Activated CD8-positive, alpha-beta T cell treated with anti-CD3 and anti-CD28 coated beads for 36 hours (primary cell): ENCODE measurements around the gene KRT32. TPM values are rescaled to one million over a fixed set of nuclear protein-coding genes. Genes with fewer than 3 reads are reported as not detected.

Experiments used
- ATAC-seq: fragments of 200-7000 bp; cut with Tn5 transposase; one replicate; pipeline ENCODE4 v1.10.0; 2021; ENCODE audit warnings: mild to moderate bottlenecking, moderate library complexity
- CTCF ChIA-PET: fragments of 350-600 bp; sonication (Branson Sonifier 250); formaldehyde crosslinking; loops from one replicate; lab custom pipeline; 2021; ENCODE audit warnings: antibody characterized with exemption; lab: Charles Lee
- POLR2A ChIA-PET: fragments of 350-600 bp; sonication (Branson Sonifier 250); formaldehyde crosslinking; loops from one replicate; lab custom pipeline; 2021; ENCODE audit warnings: antibody characterized with exemption; lab: Charles Lee
- DNase-seq: peaks from one replicate; pipeline ENCODE4 v3.0.0-alpha.2; 2020
- H3K27ac Mint-ChIP-seq: one replicate; pipeline ENCODE4 v1.8.0; 2021; ENCODE audit warnings: mild to moderate bottlenecking, mixed read lengths
- H3K27me3 Mint-ChIP-seq: one replicate; pipeline ENCODE4 v1.8.0; 2021; ENCODE audit warnings: mixed read lengths
- H3K36me3 Mint-ChIP-seq: one replicate; pipeline ENCODE4 v1.8.0; 2021; ENCODE audit warnings: low read depth, mixed read lengths
- H3K4me1 Mint-ChIP-seq: one replicate; pipeline ENCODE4 v1.8.0; 2021; ENCODE audit warnings: low read depth, mixed read lengths
- H3K4me3 Mint-ChIP-seq: one replicate; pipeline ENCODE4 v1.8.0; 2021; ENCODE audit warnings: mild to moderate bottlenecking, moderate library complexity, mixed read lengths
- H3K9me3 Mint-ChIP-seq: one replicate; pipeline ENCODE4 v1.8.0; 2021; ENCODE audit warnings: mixed read lengths
- CTCF ChIP-seq: fragments of 200-600 bp; IDR thresholded peaks from one replicate; pipeline ENCODE4 v1.8.0; 2022; ENCODE audit warnings: antibody characterized with exemption, mild to moderate bottlenecking
- intact Hi-C: fragments of 100-400 bp; cut with micrococcal nuclease; formaldehyde crosslinking; loops from one replicate; pipeline ENCODE4 v1.10.0; 2022
- total RNA-seq, 2 experiments: library from RNA; stranded (reverse); gene quantifications; one replicate each; pipeline ENCODE4 v1.2.3, GENCODE V29; 2021

The KRT32 gene
- total RNA-seq, 2 experiments from 2014 or later = not detected

DNA sequence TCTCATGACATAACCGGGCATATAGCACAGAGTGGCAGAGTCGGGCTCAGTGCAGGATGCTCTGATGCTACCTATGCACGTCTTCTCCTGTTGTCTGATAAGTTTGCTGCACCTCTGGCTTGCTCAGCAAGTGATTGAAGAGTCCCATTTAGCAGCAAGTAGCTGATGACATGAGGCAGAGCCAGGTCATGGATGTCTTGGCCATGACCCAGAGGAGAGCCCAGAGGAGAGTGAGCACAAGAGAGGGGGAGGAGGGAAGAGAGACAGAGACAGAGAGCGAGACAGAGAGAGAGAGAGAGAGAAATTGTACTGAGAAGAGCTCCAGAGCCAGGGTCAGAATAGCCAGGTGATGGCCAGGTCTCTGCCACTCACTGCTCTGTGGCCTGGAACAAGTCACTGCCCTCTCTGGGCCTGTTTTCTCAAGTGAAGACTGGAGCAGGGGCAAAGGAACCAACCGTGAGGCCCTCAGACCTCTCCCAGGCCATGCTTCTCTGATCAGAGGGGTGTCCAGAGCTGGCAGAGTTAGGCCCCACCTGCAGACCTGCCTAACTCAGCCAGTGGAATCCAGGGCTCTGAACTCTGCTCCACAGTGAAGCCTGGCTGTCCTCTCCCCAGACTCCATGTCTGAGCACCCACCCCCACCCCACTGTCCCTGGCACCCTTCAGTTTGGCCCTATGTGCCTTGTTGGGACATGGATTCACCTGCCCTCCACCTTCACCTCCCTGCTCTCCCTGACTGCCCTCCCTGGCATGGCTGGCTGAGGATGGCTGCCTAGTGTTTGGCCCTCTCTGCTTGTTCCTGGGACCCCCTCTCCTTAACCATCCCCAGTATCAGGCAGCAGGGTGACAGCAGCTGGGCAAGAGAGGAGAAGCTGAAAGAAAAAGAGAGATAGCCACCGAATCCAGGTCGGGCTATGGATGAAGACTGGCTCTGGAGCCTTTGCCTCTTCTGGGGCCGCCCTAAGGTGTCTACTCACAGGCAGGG lies 18.0 kb upstream of the KRT32 start:
- ATAC-seq (no peak), DNase-seq (no peak)
- Mint-ChIP-seq H3K27me3 (peaks cover 2% of the 10 kb centered on the region), H3K4me1 (peaks cover 2% of the 10 kb centered on the region), H3K36me3 (no peaks in the 10 kb centered on the region), H3K4me3 (no peak overlapping the region), H3K27ac (no peak overlapping the region), H3K9me3 (no peaks in the 10 kb centered on the region)
- POLR2A ChIA-PET = interaction anchor here (0.7 to 1.3 kb wide), 2 partner anchors 10 to 64 kb away, joined by 3 to 4 read pairs; no protein-coding TSS in a partner anchor
- CTCF ChIA-PET = interaction anchor here (0.6 to 1.8 kb wide), 6 partner anchors 47 to 601 kb away, joined by 3 to 4 read pairs (median 3); no protein-coding TSS in a partner anchor
- intact Hi-C loops = no loop called here
- no peak for TF ChIP-seq CTCF

DNA sequence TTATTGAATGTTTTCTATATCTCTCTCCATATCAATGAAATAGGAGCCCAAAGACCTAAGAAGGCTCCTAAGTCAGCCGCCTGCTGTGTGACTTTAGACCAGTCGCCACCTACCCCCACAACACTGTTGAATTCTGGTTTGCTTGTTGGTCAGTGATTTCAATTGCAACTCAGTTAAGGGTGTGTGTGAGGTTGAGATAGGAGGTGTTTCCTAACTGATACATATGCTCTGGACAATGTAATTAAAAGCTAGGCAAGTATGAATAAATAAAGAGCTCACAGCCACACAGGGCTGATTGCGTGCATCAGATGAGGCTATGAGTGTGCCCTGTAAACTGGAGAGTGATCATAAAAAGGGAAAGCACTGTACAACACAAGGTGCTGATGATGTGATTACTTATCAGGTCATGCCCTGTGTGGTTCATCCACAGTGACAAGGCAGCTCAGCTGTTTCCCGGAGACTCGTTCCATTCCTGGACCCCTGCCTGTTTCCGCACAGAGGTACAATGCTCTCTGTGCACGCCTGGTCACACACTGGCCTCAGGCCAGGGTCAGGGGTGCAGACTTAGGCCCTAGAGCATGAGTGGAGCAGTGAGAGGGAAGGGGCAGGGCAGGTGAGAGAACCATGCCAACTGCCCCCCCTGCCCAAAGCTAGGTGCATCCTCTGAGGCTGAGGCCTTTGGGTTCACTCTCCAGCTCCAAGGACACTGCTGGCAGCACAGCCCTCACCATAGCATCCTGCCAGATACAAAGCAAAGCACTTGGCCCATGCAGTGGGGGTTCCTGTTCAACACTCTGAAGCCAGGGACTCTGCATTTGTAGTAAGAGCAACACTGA lies 17.0 kb upstream of the KRT32 start:
- H3K36me3 Mint-ChIP-seq = no peaks in the 10 kb centered on the region
- H3K4me3 Mint-ChIP-seq = no peak overlapping the region
- DNase-seq = no peak
- POLR2A ChIA-PET = interaction anchor here (1.3 kb wide), 1 partner anchor 11 kb away, joined by 4 read pairs; no protein-coding TSS in a partner anchor
- TF ChIP-seq CTCF = no peak
- no peaks in the 10 kb centered on the region for H3K9me3 Mint-ChIP-seq
- intact Hi-C loops = no loop called here
- H3K27ac Mint-ChIP-seq = no peak overlapping the region
- no peak for ATAC-seq
- CTCF ChIA-PET = interaction anchor here (0.8 to 1.8 kb wide), 5 partner anchors 48 to 179 kb away, joined by 3 to 4 read pairs (median 3); no protein-coding TSS in a partner anchor
- H3K27me3 Mint-ChIP-seq = peaks cover 2% of the 10 kb centered on the region
- H3K4me1 Mint-ChIP-seq = no peaks in the 10 kb centered on the region

- intact Hi-C loops = no loop called here
- Mint-ChIP-seq H3K4me1 (no peaks in the 10 kb centered on the region), H3K27ac (no peak overlapping the region), H3K4me3 (no peak overlapping the region), H3K9me3 (no peaks in the 10 kb centered on the region), H3K27me3 (peaks cover 2% of the 10 kb centered on the region), H3K36me3 (no peaks in the 10 kb centered on the region)
- ChIA-PET POLR2A (no interaction called here), CTCF (interaction anchor here (1.8 kb wide), 1 partner anchor 65 kb away, joined by 4 read pairs; no protein-coding TSS in a partner anchor)
- ATAC-seq (no peak), DNase-seq (no peak)
- TF ChIP-seq CTCF = no peak
Observed at GRCh38 chr17:41483531-41483930, 16.3 kb upstream of the KRT32 start.

GRCh38 chr17:41481036-41481435 lies 13.8 kb upstream of the KRT32 start, which contains the start of gene KRT35:
Gene KRT35, minus strand, starts transcription at chr17:41481151. Its CDS starts 54 bp downstream, at chr17:41481097.
- ChIA-PET CTCF (no interaction called here), POLR2A (no interaction called here)
- Mint-ChIP-seq H3K9me3 (no peaks in the 10 kb centered on the region), H3K36me3 (no peaks in the 10 kb centered on the region), H3K27ac (no peak within 1 kb of the TSS), H3K4me3 (no peak within 1 kb of the TSS), H3K27me3 (peaks cover 2% of the 10 kb centered on the region), H3K4me1 (no peaks in the 10 kb centered on the region)
- ATAC-seq (no peak), DNase-seq (no peak)
- intact Hi-C loops = no loop called here
- TF ChIP-seq CTCF = no peak
